GM18520 (cell line): Measurements from ENCODE around the gene ERFL.
"Not testable (repeated sequence)": the region's sequence is repeated elsewhere in the genome, so short reads cannot be mapped to it uniquely, and the experiment has no call there.

Experiments used
- ATAC-seq: cut with Tn5 transposase; IDR thresholded peaks from one replicate; pipeline ENCODE4 v1.9.1; 2021; ENCODE audit not compliant: unreplicated experiment

The ERFL gene

DNA sequence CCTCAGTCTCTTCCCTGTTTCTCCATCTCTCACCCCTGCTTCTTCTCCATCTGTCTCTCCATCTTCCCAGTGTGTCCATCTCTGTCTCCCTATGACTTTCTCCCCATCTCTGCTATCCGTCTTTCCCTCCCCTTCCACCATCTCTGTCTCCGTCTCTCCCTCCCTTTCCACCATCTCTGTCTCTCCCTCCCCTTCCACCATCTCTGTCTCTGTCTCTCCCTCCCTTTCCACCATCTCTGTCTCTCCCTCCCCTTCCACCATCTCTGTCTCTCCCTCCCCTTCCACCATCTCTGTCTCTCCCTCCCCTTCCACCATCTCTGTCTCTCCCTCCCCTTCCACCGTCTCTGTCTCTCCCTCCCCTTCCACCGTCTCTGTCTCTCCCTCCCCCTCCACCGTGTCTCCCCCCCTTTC lies 13.8 kb downstream of the ERFL start:
- not testable (repeated sequence) for ATAC-seq

DNA sequence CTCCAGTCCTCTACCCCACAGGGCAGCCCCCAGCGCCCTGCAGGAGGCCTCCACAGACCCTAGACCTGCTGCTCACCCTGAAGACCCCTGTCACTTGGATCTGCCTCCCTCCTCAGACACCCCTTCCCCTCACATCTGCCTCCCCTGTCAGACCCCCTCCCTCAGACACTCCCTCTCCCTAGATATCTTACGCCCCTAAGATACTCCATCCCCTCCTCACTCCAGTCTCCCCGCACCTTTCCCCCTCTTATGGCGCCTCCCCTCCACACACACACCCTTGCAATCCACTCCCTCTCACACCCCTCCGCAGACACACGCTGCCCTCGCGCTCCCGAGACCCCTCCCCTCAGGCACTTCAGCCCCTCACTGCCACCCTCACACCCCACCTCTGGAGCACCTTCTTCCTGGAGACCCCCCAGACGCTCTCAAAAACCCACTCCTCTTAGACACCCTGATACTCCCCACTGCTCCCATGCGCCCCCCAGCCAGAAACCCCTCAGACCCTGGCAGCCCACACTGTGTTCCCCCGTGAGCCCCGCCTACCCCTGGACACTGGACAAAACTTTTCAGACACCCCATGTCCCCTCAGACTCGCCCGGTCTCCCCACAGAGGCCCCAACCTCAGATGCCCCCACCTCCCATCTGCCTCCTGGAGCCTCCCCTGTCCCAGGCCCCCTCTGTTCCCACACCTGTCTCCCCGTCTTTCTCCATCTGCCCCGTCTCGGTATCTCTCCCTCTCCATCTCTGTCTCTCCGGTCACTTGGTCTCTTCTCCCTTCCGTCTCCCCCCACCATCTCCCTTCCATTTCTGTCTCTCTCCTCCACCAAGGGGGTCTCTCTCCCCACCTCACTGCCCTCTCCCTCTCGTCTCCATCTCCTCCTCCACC lies 14.5 kb downstream of the ERFL start:
- no peak for ATAC-seq

DNA sequence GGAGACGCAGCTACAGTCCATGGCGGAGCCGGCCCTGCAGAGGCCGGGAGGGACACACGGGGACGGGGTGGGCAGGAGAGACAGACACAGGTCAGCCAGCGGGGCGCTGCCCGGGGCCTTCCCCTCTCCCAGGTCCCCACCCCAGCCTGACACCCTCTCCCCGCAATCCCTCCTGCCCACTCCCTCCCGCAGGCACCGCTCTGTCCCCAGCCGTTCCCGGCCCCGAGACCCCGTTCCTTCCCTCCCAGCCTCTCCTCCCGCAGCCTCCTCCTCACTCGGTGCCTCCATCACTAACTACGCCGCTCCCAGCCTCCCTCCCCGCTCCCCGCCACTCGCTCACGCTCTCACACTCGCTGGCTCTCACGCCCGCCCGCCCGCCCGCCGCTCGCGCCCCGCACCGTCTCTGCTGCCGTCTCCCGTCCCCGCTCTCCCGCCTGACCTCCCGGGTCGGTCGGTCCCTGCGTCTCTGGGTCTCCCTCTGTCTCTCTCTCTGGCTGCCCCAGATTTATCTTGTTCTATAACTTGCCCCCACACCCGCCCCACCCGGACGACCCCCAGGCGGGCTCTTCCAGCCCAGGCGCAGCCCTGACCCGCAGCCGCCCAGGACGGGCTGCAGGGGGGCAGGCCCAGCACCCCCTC lies 15.2 kb downstream of the ERFL start:
- ATAC-seq: no peak

DNA sequence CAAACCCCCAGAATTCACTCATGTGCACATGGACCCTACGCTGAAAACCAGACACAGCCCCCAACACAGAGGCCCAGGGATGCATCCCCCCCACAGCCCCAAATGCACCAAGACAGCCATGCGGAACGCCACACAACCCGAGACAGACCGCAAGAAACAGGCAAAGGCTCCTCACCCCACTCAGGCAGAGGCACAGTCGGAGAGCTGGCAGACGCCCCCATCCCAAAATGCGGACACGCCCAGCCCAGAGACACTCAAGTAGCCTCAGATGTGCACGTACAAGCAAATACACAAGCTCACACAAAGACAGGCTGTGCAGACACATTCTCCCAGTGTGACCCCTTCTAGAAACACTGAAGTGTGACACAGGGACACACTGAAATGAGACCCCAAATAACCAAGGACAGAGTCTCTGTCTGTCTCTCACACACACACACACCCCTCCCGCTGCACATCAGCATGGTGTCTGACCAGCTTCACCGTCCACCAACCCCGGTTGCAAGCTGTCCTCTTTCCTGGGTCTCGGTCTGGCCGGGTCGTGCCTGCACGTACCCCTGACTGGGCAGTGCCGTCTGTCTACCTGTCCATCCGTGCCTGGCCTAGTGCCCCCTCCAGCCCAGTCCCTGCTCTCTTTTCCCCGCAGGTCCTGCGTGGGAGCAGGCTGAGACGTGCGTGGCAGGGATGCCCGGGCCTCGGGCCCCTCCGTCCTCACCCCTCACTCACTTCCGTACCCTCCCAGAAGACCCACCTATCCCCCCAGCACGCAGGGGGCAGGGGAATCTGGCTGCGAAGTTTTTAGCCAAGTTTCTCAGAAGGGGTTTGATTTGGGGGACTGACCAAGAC lies 16.1 kb downstream of the ERFL start:
- ATAC-seq: no peak

DNA sequence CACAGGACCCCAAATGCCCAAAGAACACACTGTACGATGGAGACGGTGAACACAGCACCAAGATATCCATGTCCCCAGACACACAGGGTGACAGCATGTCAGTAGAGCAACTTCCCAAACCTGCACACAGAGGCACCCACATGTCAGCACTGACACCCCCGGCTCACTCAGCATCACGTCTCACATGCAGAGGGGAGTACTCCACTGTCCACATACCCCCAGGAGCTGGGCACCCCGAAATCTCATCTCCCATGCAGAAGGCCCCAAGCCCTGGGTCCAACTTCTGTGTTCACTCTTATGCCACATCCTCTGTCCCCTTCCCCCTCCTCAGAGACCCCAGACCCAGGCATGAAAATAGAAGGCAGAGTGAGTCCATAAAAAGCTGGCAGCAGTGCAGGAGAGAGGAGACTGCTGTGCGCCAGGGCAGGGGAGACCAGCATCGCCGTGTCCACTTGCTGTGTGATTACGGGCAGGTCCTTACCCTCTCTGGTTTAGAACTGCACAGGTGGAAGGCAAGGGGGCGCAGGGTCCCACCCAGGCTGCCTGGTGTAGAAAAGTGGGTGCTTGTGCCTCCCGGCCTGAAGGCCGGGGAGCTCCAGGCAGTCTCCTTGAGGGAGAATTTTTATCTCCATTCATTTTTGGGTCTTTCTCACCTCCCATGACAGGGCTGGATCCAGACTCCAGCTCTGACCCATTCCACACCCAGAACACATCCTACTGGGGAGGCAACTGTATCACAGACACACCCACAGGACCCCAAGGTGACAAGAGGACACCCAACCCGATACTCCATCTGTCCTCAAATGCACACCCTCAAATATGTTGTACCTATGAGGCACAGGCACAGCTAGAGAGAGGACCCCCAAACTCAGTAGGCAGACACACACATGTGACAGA lies 17.0 kb downstream of the ERFL start:
- no peak for ATAC-seq

DNA sequence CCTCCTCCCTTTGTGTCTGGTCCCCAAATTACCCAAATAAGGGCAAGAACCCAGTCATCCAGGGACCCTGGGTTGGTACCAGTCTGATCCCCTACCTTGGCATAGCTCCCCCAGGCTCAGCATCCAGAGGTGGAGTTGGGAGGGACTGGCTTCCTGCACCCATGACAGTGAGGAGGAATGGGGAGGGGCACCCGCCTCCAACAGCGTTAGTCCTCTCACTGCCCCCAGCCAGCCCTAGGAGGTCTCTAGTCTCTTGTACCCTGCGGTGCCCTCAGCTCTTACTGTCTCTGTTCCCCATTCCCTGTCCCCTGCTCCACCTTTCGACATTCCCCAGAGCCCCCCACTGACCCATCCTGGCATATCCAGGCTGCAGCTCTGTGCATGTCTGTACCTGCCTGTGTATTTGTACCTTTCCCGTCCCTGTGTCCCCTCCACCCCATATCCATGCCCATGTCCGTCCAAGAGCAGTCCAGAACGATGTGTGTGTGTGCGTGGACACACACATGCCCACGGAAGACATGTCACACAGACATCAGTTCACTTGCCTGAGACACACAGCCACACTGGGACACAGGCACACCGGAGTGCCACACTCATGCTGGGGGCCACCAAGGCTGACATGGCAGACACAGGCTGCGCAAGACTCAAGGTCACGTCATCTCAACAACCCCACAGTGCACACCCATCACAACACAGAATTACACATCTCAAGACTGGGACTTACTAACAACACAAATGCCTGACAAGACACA lies 17.8 kb downstream of the ERFL start:
- ATAC-seq: no peak

DNA sequence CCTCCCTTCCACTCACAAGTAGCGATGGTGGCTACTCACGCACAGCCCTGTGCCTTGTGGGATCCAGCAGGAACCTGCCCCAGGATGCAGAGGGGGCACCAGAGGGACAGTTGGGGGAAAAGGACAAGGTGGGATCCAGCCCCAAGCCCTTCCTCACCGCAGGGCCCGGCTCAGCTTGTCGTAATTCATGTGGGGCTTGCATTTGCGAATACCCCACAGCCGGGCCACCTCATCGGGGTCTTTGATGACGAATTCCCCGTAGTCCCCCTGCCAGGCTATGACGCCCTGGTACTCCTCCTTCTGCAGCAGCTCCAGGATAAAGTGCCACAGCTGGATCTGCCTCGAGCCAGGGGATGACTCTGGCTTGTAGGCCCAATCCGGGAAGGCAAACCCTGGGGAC lies 18.5 kb downstream of the ERFL start:
- no peak for ATAC-seq

DNA sequence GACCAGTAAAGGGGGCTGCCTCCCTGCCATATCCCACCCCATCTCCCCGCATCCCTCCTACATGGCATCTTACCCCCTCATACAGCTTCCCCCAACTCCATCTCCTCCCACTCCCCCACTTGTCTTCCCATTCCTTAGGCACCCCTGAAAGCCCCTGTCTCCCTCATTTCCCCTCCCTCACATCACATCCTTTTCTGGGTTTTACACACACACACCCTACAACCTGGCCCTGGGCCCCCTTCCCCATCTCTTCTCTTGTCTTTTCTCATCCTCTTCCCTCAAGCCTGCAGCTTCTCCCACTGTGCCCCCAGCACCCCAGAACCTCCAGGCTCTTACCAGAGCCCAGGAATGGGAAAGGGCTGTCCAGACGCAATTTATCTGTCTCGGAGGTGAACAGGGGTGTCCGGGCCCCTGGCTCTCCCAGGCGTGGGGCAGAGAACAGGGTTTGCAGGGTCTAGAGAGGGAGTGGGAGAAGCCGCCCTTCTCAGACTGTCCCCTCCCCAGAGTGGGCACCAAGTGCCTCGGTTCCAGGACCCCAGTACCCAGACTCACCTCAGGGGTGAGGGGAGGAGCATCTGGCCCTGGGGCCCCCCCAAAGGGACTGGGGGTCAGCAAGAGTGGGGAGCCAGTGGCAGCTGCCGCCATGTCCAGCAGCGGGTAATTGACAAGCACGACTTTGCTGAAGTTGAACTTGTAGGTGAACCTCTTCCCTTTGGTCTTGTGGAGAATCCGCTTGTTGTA lies 19.4 kb downstream of the ERFL start:
- no peak for ATAC-seq

DNA sequence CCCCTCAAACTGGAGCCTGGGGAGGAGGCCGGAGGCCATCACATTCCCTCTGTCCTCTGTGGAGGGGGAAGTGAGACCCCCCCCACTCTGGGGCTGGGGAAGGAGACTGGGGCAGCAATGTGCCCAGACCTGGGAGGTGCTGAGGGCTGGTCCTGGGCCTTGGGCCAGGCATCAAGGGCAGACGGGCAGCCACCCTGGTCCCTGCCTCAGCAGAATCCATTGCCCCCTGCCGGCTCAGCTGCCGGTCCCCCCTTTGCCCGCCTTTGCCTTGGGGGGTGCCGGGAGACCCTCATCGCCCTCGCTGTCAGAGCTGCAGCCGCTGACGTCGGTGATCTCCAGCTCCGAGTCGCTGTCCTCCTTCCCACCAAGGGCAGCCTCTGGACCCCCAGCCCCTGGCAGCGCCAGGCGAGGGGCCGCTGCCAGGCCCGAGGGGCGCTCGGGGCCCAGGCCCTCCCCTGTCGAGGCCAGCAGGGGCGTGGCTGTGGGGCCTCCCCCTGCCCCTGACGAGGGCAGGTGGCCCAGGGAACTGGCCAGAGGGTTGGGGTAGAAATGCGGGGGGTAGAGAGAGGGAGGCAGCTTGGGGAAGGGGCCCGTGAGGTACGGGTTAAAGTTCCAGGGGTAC lies 20.1 kb downstream of the ERFL start:
- ATAC-seq: no peak

DNA sequence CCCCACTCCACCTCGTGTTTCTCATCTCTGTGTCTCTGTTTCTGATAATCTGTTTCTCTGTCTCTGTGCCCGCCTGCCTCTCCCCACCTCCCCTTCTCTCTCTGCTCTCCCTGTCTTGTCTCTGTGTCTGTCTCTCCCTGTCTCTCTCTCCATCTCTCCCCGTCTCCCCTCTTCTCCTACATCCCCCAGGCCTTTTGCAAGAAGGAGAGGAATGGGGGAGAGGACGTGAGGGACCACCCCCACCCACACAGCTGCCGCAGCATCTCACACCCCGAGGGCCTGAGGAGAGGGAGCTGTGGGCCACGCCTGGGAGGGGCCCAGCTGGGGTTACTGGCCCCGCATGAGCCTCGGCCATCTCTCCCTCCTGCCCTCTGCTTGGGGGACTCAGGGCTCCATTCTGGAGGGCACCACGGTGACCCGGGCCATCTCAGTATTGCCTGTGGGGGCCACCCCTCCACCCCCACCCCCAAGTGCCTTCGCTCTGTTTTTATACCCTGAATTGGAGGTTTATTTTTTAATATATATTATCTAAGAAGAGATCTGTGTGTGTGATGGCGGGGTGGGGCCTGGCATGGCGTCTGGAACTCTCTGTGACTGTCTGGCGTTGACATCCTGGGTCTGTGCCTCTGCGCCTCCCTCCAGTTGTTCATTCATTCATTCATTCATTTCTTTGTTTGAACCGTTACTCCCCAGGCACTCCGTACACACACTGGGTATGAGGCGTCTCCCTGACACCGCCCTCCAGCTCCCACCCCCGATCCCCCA lies 21.2 kb downstream of the ERFL start:
- no peak for ATAC-seq

DNA sequence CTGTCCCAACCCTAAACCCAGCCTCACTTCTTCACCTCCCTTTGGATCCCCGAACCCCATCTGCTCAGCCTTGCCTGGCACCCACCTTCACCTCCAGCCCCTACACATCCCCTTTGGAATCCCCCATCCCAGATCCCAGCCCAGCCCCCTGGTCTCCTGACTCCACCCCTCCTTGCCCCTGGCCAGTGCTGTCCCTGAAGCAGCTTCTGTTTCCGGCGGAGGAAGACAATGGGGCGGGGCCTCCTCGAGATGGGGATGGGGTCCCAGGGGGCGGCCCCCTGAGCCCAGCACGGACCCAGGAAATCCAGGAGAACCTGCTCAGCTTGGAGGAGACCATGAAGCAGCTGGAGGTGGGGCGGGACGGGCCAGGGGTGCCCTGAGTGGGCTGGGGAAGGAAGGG lies 22.0 kb downstream of the ERFL start:
- ATAC-seq: no peak

DNA sequence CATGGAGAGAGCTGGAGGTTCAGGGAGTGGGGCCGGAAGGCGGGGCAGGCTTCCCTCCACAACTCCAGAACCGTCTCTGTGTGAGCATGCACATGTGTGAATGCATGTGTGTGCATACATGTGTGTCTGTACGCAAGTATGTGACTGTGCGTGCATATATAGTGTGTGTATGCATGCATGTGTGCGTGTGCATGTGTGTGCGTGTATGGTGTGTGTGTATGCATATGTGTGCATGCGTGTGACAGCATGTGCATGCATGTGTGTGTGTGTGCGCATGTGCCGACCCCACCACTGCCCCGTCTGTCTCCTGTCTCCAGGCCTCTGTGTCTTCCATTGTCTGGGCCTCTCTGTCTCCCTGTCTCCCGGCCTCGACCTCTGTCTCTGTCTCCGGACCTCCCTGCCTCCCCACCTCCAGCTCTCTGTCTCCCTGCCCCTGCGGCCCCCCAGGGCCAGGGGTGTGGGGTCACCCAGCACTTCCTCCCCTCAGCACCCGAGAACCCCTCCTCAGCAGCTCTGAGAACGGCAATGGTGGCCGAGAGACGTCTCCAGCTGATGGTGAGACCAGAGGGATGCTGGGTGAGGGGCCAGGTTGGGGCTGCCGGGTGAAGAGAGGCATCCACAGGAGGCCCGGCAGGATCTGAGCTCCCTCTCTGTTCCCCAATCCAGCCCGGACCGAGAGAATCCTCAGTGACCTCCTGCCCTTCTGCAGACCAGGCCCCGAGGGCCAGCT lies 22.8 kb downstream of the ERFL start:
- no peak for ATAC-seq

DNA sequence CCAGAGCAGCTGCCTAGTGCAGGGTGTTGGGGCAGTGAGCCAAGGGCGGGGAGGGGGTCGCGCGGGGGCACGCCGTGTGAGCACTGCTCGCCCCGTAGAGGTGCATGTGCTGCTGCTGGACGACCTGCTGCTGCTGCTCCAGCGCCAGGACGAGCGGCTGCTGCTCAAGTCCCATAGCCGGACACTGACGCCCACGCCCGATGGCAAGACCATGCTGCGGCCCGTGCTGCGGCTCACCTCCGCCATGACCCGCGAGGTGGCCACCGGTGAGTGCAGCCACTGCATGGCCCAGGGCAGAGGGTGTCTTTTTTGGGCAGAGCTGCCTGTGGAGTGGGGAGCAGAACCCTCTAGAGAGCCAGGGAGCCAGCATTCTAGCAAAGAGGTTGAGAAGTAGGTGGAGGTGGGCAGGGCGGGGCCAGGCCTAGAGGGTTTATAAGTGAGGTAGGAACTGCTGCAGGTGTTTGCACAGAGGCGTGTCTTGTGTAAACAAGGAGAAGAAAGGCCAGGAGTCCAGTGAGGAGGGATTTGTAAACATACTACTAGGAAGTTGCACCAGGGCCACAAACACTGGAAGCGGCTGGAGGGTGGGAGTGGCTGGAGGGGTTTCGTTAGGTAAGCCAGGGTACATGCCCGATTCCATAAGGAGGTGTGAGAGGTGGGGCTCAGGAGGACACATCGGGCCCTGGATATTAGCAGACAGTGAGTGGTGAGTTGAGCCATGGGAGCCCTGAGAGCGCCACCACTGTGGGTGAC lies 24.0 kb downstream of the ERFL start:
- ATAC-seq: no peak

DNA sequence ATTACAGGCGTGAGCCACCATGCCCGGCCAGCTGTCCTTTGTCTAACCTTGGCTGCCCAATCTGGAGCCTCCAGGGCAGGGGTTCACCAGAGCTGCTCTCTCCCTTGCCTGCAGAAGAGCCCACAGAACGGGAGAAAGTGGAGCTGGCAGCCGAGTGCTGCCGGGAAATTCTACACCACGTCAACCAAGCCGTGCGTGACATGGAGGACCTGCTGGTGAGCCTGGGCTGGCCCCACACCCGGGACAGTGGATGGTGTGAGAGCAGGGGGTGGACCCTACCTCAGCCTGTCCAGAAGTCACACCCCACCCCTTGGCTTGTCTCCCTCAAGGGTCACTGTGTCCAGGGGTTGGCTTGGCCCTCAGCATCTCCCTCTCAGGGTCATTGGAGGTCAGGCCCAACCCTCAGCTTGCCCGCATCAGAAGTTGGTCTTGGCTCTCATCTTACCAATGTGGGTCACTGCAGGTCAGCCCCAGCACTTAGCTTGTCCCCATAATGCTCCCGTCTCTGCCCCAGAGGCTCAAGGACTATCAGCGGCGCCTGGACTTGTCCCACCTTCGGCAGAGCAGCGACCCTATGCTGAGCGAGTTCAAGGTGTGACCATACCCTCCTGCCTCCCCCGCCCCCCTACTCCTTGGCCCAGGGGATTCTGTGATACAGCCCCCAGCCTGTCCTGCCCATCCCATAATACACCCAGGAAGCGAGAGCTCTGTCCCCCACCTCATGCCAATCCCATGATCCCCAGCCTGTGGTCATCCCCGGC lies 24.9 kb downstream of the ERFL start:
- no peak for ATAC-seq

DNA sequence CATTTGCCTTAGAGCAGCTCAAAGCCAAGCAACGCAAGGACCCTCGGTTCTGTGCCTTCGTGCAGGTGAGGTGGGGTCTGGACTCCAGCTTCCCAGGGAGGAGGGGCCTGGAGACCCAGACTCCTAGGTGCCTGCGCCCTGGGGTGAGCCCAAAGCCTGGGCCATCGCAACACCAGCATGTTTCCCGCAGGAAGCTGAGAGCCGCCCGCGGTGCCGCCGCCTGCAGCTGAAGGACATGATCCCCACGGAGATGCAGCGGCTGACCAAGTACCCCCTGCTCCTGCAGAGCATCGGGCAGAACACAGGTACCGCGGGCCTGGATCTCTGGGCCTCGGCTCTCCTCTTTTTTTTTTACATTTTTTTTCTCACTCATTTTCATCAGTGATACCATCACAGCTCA lies 25.7 kb downstream of the ERFL start:
- no peak for ATAC-seq
